ENCODE results near the gene TMEM187. TPM values are rescaled to one million over a fixed set of nuclear protein-coding genes. Genes with fewer than 3 reads are reported as not detected.
A peak's percentile ranks its signal among the peaks of the same experiment; 100 is the strongest.

The TMEM187 gene
- polyA plus RNA-seq, 6 donors from 2014 or later, result 5.0 to 13.6 (median 8.1) TPM

- Mint-ChIP-seq H3K36me3 (peaks cover 0 to 3% of the 10 kb centered on the region in 2 donors), H3K4me3 (peak overlapping the region in 2 of 8 donors; percentile 15 to 42), H3K4me1 (peaks cover 2 to 5% (median 5%) of the 10 kb centered on the region in 3 donors), H3K27me3 (no peaks in the 10 kb centered on the region), H3K27ac (no peak overlapping the region), H3K9me3 (no peaks in the 10 kb centered on the region)
- ATAC-seq (ENCODE audit: low read depth in 2 of 2) (no peak), DNase-seq (no peak)
Observed at GRCh38 chrX:153952373-153953026, 20.1 kb upstream of the TMEM187 start.

- peaks cover 0 to 4% (median 4%) of the 10 kb centered on the region in 3 donors for H3K4me1 Mint-ChIP-seq
- DNase-seq, result peak; percentile 68
- H3K4me3 Mint-ChIP-seq, result peak overlapping the region in 2 of 8 donors; percentile 20 to 27
- ATAC-seq (ENCODE audit: low read depth in 2 of 2), result peak; percentile 67 to 73
- no peaks in the 10 kb centered on the region for H3K9me3 Mint-ChIP-seq
- H3K27ac Mint-ChIP-seq, result peak overlapping the region in 5 of 6 donors; percentile 24 to 85 (median 66)
- no peaks in the 10 kb centered on the region for H3K36me3 Mint-ChIP-seq
- H3K27me3 Mint-ChIP-seq, result no peaks in the 10 kb centered on the region
Observed at GRCh38 chrX:153953342-153953830, 19.2 kb upstream of the TMEM187 start.

GRCh38 chrX:153953892-153954557, 18.5 kb upstream of the TMEM187 start:
- Mint-ChIP-seq H3K4me1 (peaks cover 0 to 4% (median 4%) of the 10 kb centered on the region in 3 donors), H3K36me3 (no peaks in the 10 kb centered on the region), H3K9me3 (no peaks in the 10 kb centered on the region), H3K4me3 (no peak overlapping the region), H3K27me3 (no peaks in the 10 kb centered on the region), H3K27ac (peak overlapping the region in 1 of 6 donors; percentile 37)
- no peak for DNase-seq
- ATAC-seq (ENCODE audit: low read depth in 2 of 2), result no peak

- Mint-ChIP-seq H3K4me1 (peaks cover 0 to 4% (median 4%) of the 10 kb centered on the region in 3 donors), H3K36me3 (no peaks in the 10 kb centered on the region), H3K9me3 (no peaks in the 10 kb centered on the region), H3K27ac (peak overlapping the region in 2 of 6 donors; percentile 42 to 54), H3K4me3 (peak overlapping the region in 1 of 8 donors; percentile 35), H3K27me3 (no peaks in the 10 kb centered on the region)
- DNase-seq (no peak), ATAC-seq (ENCODE audit: low read depth in 2 of 2) (no peak)
Observed at GRCh38 chrX:153954558-153955227, 17.9 kb upstream of the TMEM187 start.

GRCh38 chrX:153955228-153955732, 17.3 kb upstream of the TMEM187 start:
- Mint-ChIP-seq H3K27ac (peak overlapping the region in 2 of 6 donors; percentile 42 to 54), H3K9me3 (no peaks in the 10 kb centered on the region), H3K4me3 (no peak overlapping the region), H3K4me1 (peaks cover 0 to 4% (median 4%) of the 10 kb centered on the region in 3 donors), H3K27me3 (no peaks in the 10 kb centered on the region), H3K36me3 (no peaks in the 10 kb centered on the region)
- DNase-seq, result no peak
- ATAC-seq (ENCODE audit: low read depth in 2 of 2), result no peak

- Mint-ChIP-seq H3K27me3 (no peaks in the 10 kb centered on the region), H3K4me3 (no peak overlapping the region), H3K36me3 (no peaks in the 10 kb centered on the region), H3K9me3 (no peaks in the 10 kb centered on the region), H3K4me1 (peaks cover 4 to 5% (median 4%) of the 10 kb centered on the region in 3 donors), H3K27ac (no peak overlapping the region)
- no peak for DNase-seq
- no peak for ATAC-seq (ENCODE audit: low read depth in 2 of 2)
Observed at GRCh38 chrX:153956044-153956907, 16.3 kb upstream of the TMEM187 start.

GRCh38 chrX:153957224-153957623, 15.3 kb upstream of the TMEM187 start:
- ATAC-seq (ENCODE audit: low read depth in 2 of 2) (no peak), DNase-seq (no peak)
- peaks cover 4 to 5% (median 4%) of the 10 kb centered on the region in 3 donors for H3K4me1 Mint-ChIP-seq
- no peaks in the 10 kb centered on the region for H3K9me3 Mint-ChIP-seq
- H3K4me3 Mint-ChIP-seq, result no peak overlapping the region
- H3K27me3 Mint-ChIP-seq, result no peaks in the 10 kb centered on the region
- peak overlapping the region in 1 of 6 donors; percentile 33 for H3K27ac Mint-ChIP-seq
- no peaks in the 10 kb centered on the region for H3K36me3 Mint-ChIP-seq

GRCh38 chrX:153958605-153959004, 13.9 kb upstream of the TMEM187 start:
- no peaks in the 10 kb centered on the region for H3K27me3 Mint-ChIP-seq
- no peak overlapping the region for H3K27ac Mint-ChIP-seq
- H3K4me1 Mint-ChIP-seq, result peaks cover 0 to 5% (median 4%) of the 10 kb centered on the region in 3 donors
- ATAC-seq (ENCODE audit: low read depth in 2 of 2) (no peak), DNase-seq (no peak)
- H3K9me3 Mint-ChIP-seq, result no peaks in the 10 kb centered on the region
- H3K36me3 Mint-ChIP-seq, result no peaks in the 10 kb centered on the region
- no peak overlapping the region for H3K4me3 Mint-ChIP-seq

GRCh38 chrX:153959649-153960048, 12.9 kb upstream of the TMEM187 start:
- Mint-ChIP-seq H3K4me1 (peaks cover 0 to 6% (median under 1%) of the 10 kb centered on the region in 3 donors), H3K9me3 (no peaks in the 10 kb centered on the region), H3K27me3 (no peaks in the 10 kb centered on the region), H3K27ac (peak overlapping the region in 1 of 6 donors; percentile 51), H3K36me3 (no peaks in the 10 kb centered on the region), H3K4me3 (no peak overlapping the region)
- ATAC-seq (ENCODE audit: low read depth in 2 of 2) (no peak), DNase-seq (no peak)

- H3K4me1 Mint-ChIP-seq, result peaks cover 0 to 10% (median 5%) of the 10 kb centered on the region in 3 donors
- H3K27me3 Mint-ChIP-seq, result no peaks in the 10 kb centered on the region
- H3K27ac Mint-ChIP-seq, result peak overlapping the region in 1 of 6 donors; percentile 47
- no peaks in the 10 kb centered on the region for H3K36me3 Mint-ChIP-seq
- no peak for DNase-seq
- ATAC-seq (ENCODE audit: low read depth in 2 of 2), result no peak
- no peaks in the 10 kb centered on the region for H3K9me3 Mint-ChIP-seq
- no peak overlapping the region for H3K4me3 Mint-ChIP-seq
Observed at GRCh38 chrX:153960077-153960476, 12.5 kb upstream of the TMEM187 start.

GRCh38 chrX:153960786-153961185, 11.8 kb upstream of the TMEM187 start:
- H3K27ac Mint-ChIP-seq, result no peak overlapping the region
- DNase-seq, result no peak

GRCh38 chrX:153961292-153961691, 11.3 kb upstream of the TMEM187 start:
- Mint-ChIP-seq H3K9me3 (no peaks in the 10 kb centered on the region), H3K36me3 (no peaks in the 10 kb centered on the region), H3K4me3 (no peak overlapping the region), H3K4me1 (peaks cover 4 to 21% (median 17%) of the 10 kb centered on the region in 3 donors), H3K27me3 (no peaks in the 10 kb centered on the region), H3K27ac (peak overlapping the region in 1 of 6 donors; percentile 39)
- DNase-seq (no peak), ATAC-seq (ENCODE audit: low read depth in 2 of 2) (no peak)

More at GRCh38 chrX:153960786-153961185, 11.8 kb upstream of the TMEM187 start:
- H3K4me1 Mint-ChIP-seq, result peaks cover 4 to 17% (median 12%) of the 10 kb centered on the region in 3 donors
- H3K4me3 Mint-ChIP-seq, result no peak overlapping the region
- H3K36me3 Mint-ChIP-seq, result no peaks in the 10 kb centered on the region
- no peaks in the 10 kb centered on the region for H3K9me3 Mint-ChIP-seq
- ATAC-seq (ENCODE audit: low read depth in 2 of 2), result no peak
- no peaks in the 10 kb centered on the region for H3K27me3 Mint-ChIP-seq
